Middle frontal gyrus (tissue), 1 donor: ENCODE results near the gene PTH.
A peak's percentile ranks its signal among the peaks of the same experiment; 100 is the strongest.

Experiments used
- DNase-seq: peaks from one replicate; pipeline ENCODE4 v3.0.0-alpha.2; 2015; ENCODE audit warnings: low spot score; ENCODE audit errors: extremely low spot score

Gene PTH

DNA sequence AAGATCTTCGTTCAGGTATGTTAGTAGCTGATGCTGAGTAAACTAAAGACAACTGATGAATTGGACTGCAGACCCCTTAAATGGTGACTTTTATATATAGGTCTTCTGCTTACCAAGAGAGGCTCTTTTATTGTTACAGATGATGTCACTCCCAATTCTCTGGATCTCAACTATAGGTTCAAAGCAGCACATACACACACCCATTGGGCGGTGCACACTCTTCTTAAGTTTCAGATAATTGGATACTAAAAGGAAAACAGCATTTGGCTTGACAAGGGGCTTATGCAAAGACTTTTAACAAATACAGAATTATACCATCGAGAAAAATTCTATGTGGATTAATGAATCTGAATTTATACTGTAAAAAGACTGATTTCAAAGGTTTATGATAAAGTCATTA lies at the start of gene PTH:
Gene PTH (minus strand): TSS at position 69 of the 400 bp plus-strand sequence. CDS start 3,142 bp downstream, outside the sequence.
- DNase-seq = no peak

DNA sequence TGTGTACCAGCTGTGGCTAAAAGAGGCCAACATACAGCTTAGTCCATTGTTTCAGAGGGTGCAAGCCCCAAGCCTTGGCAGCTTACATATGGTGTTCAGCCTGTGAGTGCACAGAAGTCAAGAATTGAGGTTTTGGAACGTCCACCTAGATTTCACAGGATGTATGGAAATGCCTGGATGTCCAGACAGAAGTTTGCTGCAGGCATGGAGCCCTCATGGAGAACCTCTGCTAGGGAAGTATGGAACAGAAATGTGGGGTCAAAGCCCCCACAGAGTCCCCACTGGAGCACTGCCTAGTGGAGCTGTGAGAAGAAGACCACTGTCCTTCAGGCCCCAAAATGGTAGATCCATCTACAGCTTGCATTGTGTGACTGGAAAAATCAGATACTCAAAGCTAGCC lies 42.2 kb upstream of the PTH start:
- no peak for DNase-seq

DNA sequence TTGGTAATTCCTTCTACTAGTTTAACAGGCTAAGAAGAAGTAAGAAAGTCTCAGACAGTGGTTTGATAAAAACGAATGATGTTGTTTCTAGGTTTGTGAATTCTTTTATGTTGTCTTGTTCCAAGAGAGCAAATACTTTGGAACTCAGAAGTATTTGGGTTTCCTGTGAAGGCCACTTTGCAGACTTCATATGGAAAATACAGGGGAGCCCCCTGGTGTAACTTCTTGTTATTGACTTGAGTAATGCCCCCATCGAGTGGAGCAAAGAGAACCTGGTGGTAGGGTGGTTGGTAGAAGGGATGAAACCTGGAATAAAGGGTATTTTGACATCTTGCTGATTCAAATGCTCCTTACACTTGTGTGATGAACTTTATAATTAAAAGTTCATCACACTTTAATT lies 40.0 kb upstream of the PTH start:
- DNase-seq = no peak

DNA sequence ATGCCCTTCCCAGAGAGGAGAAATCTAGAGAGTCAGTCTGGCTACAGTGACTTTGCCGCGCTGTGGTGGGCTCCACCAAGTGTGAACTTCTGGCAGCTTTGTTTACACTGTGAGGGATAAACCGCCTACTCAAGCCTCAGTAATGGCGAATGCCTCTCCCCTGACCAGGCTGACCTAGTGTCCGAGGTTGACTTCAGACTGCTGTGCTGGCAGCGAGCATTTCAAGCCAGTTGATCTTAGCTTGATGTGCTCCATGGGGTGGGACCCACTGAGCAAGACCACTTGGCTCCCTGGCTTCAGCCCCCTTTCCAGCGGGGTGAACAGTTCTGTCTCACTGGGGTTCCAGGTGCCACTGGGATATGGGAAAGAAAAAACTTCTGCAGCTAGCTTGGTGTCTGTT lies 38.6 kb upstream of the PTH start:
- DNase-seq = no peak

DNA sequence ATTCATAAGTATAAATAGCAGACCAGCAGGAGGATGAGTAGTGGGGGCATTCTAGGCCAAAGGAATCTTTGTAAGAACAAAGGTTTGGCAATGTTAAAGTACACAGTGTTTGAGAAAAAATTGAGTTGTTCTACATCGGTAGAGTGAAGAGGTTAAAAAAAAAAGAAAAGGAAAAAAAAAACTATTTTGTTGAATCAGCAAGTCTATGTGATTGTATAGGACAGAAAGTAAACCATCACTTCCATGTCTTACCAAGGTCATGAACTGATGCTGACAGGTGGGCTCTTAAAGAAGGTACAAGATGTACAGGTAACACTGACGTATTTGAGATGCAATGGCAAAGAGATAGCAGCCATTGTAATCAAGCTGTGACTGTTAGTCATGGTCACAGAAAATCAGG lies 29.5 kb upstream of the PTH start:
- no peak for DNase-seq

DNA sequence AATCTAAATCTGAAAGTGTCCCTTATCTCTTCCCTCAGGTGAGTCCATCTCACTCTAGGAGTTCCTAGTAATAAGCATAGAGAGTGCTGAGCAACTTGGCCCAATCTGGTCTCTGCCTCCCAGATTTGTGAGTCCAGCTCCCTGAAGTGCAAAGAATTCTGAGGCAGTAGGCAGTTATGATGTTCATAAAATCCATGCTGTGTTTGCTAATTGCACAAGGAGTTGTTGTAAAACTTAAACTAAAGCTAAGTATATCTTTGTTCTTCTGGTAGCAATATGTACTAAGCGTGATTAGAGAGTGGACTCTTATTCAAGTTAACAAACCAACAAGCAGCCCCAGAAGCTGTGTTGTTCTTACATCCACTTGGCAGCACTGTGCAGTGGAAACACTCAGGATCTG lies 7.6 kb upstream of the PTH start:
- DNase-seq = no peak

DNA sequence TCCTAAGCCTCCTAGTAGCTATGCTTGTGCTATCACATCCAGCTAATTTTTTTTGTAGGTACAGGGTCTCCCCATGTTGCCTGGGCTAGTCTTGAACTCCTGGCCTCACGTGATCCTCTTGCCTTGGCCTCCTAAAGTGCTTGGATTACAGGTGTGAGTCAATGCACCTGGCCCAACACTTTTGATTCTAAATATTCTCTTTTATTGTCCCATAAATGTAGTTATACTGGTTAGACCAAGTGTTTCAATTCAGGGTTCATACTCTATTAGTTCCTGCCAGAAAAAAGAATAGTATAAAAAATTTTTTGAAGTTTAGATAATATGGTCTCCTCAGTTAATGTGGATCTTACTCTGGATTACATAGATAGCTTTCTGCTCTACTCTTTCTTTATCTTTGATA lies 6.7 kb upstream of the PTH start:
- no peak for DNase-seq

DNA sequence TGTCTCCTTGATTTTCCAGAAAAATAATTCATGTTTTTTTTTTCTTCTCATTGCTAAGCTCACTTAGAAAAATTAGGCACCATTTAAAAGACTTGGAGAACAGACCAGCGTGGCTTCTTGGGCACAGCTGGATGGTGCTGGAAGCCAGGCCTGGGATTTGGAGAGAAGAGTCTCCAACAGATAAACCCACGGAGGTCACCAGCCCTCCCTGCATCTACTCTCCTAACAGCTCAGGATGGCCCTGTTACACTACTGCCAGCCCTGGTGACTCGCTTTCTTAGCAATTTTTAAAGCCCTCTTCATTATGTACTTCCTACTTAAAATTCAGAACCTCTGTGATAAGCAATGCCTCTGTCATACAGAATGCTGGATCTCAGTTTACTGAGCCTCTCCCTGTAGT lies 1.7 kb downstream of the PTH start:
- DNase-seq = no peak

DNA sequence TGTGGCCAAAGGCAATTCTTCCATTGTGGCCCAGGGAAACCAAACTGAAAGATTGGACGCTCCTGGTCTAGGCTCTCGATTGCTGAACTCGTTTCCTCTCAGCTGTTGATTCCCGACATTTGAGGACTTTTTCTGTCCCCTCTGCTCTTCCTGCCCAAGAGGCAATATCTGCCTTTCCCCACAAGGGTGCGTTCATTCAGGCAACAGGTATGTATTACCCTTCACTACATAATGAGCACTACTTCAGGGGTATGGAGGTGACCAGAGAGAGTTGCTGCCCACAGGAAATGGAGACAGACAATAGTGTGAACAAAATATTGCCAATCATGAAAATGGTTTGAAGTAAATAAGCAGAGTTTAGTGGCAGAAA lies 8.2 kb downstream of the PTH start:
- DNase-seq = no peak

DNA sequence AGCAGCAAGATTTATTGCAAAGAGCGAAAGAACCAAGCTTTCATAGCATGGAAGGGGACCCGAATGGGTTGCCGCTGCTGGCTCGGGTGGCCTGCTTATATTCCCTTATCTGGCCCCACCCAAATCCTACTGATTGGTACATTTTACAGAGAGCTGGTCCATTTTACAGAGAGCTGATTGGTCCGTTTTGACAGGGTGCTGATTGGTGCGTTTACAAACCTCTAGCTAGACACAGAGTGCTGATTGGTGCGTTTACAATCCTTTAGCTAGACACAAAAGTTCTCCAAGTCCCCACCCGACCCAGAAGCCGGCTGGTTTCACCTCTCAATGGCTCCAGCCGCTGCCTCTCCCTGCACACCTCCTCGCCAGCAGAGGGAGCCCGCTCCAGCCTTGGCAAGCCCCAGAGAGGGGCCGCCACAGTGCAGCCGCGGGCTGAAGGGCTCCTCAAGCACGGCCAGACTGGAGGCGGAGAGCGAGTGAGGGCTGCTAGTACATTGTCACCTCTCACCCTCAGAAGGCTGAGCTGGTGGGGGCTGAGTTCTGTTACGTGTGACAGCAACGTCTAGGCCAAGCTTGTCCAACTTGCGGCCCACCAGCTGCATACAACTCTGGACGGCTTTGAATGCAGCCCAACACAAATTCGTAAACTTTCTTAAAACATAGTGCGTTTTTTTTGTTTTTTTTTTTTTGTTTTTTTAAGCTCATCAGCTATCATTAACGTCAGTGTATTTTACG lies 8.7 kb downstream of the PTH start:
- DNase-seq = no peak

DNA sequence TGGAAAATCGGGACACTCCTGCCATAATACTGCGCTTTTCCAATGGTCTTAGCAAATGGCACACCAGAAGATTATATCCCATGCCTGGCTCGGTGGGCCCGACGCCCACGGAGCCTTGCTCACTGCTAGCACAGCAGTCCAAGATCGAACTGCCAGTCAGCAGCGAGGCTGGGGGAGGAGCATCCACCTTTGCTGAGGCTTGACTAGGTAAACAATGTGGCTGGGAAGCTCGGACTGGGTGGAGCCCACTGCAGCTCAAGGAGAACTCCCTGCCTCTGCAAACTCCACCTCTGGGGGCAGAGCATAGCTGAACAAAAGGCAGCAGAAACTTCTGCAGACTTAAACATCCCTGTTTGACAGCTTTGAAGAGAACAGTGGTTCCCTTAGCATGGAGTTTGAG lies 15.6 kb downstream of the PTH start:
- no peak for DNase-seq

DNA sequence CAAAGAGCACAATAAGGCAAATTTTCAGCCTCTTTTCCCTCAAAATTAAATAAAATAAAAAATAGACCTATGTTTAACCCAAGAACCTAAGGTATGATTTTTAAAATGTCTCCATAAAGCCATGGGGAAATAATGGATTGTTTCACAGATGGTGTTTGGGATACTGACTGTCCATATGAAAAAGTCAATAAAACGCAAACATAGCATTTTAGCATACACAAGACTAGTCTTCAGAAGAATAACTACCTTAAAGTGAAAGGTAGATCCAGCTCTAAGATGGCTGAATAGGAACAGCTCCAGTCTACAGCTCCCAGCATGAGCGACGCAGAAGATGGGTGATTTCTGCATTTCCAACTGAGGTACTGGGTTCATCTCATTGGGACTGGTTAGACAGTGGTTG lies 16.1 kb downstream of the PTH start:
- no peak for DNase-seq

DNA sequence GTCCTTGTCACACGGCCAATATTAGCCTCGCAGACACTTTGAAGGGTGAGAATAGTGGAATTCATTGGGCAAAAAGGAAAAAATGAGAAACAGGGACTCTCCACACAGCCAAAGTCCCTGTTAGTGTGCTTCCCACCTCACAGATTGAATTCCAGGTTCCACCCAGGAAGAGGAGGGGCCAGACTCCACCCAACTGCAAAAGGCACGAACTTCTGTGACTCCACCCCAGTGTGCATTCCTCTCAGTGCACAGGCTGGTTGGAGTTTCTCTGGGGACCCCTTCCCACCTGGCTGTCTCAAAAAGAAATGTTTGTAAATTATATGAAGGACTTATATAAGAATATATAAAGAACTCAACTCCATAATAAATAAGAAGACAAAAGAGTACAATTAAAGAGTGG lies 20.7 kb downstream of the PTH start:
- no peak for DNase-seq

DNA sequence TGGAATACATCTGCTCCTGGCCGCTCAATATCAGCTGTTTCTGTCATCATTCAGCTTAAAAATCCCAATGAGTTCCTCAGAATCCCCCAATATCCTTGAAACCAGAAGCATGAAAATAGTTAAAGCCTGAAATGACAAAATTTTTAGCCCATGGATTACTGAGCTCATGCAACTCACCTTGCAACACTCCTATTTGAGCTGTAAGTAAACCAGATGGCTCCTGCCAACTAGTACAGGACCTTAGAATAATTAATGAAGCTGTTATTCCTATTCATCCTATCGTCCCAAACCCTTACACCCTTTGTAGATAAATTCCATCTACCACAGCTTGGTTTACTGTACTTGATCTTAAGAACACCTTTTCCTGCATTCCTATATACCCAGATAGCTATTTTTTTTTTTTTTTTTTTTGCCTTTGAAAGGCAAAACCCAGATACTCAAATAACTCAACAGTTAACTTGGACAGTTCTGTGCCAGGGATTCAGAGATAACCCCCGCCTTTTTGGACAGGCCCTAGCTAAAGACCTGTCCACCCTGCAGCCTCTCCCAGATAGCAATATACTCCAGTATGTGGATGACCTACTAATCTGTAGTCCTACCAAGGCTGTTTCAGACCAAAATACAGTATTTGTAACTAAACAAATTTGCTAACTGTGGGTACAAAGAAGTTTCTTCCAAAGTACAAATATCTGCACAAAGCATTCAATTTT lies 22.6 kb downstream of the PTH start:
- no peak for DNase-seq

DNA sequence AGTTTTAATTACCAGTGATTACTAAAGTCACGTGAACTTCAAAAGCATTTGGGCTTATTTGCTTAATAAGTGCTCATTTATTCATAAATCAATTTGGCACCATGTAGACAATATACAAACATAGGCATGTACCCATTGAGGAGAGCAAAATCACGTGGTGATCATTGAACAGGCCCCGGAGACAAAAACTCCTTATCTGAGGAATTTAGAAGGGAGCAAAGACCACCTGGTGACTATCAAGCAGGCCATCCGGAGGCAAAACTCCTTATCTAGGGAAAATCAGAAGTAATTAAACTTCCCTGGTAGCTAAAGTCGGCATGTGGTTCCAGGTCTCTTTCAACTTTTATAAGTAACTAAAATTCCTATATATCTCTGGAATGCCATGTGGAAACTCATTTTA lies 27.0 kb downstream of the PTH start:
- no peak for DNase-seq

DNA sequence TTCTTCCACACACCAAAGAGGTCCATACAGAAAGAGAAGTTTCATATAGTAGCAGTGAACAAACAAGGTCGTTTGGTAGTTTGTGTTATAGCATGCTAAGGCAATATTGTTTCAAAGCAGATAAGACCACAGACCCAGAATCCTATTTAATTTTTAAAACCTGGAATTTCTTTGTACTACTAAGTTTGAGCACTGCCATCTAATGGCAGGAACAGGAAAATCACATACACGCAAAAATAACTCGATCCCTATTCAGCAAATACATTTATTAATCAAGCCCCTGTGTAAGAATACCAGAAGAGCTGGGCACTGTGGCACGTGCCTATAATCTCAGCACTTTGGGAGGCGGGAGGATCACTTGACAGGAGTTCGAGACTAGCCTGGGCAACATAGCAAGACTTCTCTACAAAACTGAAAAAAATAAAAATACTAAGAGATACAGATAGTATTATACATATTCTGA lies 29.9 kb downstream of the PTH start:
- DNase-seq = no peak

DNA sequence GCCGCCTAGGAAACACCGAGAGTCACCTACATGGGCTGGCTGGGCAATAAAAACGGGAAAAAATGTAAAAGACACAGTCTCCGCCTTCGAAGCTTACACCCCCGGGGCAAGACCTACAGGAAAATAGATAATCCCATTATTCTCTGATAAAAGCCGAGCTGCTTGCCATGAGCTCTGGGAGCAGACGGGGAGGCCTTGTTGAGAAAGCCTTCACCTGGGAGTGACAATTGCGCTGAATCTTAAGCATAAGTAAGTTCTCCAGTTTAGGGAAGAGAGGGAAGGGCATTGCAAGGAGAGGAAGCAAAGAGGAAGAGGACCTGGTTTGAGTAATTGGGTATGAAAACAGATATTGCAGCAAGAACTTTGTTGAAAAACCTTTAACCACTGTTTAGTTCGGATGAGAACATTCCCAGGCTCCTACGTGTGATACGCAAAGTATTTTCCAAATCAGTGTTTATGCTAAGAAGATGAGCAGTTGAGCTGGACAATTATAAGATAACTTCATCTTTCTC lies 32.0 kb downstream of the PTH start:
- DNase-seq = no peak

DNA sequence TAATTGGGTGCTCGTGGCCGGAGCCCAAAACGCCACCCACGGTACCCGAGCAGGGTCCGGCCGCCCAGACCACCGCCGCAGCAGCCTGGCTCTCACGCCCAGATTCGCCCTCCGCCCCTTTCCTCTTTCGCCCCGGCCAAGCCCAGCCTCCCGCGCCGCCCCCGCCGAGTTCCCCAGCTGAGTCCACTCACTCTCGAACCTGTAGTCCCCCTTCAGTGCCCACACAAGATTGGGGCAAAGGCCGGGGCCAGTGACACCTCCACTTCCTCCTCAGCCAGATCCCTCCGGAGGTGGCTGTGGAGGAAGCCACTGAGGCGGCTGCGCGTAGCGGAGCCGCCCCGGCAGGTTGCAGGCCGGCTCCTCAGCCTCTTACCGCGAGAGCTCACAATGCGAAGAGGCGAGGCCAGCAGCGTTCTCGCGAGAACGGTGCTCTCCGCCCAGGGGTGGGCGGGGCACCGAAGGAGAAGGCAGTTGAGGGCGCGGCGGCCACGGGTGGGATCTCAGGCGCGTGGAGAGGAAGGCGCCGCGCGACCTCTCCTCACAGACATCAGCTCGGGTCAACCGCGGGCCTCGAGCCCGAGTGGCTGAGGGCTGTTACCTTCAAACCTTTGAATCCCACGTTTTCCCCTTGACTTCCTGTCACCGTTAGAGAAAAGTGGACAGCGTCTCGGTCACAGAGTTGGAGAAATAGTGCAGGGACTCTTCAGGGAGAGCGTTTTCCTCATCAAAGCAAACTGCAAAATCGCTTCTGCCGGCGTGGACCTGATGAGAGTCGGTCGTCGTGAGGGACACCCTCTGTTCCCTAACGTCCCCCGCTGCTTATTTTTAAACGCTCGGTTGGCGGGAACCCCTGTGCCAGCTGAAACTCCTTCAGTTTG lies 32.7 kb downstream of the PTH start, which contains the start of gene BTBD10:
Gene BTBD10 (minus strand): TSS at position 322 of the 878 bp plus-strand sequence. CDS start 18,098 bp downstream, outside the sequence.
- DNase-seq = peak; percentile 87

DNA sequence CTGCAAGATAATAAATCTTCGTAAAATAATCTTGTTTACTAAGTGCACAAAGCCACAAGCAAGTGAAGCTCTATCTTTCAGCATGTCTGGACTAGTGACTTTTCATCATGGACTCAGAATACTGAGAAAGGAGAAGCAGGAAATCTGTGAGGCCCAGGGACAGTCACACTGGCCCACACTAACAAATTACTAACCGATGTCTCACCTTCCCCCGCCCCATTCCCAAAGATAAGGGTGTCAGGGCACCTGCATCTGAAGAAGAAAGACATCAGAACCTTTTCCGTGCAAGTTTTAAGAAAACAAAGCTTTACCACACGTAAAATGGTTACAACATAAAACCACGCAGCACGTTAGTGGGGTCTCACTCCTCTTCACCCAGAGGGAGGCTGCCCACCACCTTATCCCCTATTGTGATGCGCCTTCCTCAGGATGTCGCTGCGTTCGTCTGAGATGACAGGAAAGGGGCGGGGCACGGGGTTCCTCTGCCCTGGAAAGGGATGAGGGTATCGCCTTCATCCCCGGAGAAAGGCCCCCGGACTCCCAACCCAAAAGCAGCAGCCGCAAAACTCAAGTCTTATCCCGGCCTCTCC lies 33.4 kb downstream of the PTH start:
- no peak for DNase-seq

DNA sequence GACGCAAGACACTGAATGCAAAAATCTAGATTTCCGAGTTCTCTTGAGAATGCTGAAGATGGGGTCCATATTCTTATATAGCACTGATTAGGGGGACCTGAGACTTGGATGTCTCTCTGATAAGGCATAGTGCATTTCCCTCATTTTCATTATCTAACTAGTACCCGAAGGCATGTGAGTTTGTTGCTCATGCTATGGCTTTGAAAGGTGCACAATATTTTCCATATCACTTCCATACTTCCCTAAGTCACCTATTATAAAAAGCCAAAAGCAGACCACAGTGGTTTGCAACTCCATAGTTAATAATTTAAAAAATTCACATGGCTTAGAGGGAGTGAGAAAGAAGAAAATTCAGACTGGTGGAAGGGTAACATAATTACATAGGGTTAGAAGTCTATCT lies 34.5 kb downstream of the PTH start:
- no peak for DNase-seq

DNA sequence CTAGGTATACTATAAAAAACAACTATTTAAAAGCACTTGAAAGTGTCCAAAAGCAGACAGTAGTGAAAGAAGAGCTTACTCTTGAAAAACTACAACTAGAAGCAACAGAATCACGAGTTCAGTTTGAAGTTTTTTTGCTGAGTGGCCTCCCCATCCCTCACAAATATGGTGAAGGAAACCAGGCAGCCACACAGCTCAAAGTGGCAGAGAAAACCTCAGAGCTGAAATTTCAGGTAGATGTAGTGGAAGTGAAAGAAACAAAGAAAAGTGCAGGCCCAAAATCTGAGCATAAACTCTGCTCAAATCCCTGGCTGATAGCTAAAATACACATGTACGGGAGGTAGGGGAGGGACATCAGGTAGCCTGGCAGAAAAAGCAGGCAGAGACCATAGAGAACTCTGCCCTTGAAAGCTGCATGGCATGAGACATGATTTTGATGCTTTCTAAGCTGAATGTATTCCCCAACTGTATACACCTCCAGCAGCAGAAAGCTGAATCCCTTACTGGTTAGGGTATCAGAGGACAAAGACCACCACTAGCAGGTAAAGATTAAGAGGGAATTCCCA lies 44.9 kb downstream of the PTH start:
- no peak for DNase-seq
